ENCODE measurements around the gene STRN3. TPM values are rescaled to one million over a fixed set of nuclear protein-coding genes. Genes with fewer than 3 reads are reported as not detected.

The STRN3 gene
- total and polyA plus RNA-seq, 2 of the 8 experiments (the other 6 are each of a cell fraction or from before 2014, with no cell fraction given), result 8.7 to 38.1 TPM

DNA sequence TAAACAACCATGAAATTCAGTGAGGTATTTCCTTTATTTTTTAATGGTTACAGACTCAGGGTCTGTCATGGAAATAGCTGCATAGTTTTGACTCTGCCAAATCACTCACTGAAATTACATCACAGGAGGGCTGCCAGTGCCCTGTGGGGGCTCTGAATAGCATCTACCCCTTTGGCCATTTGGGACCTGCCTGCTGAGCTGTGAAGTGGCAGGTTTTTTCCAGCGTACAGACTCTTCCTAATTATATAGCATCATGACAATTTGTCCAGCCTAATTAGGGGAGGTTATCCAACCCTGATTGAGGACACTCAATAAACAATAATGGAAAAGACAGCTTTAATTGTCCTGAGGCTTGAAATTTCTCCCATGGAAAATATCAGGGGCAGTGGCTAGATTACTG lies 153.6 kb downstream of the STRN3 start:
- H3K79me2 ChIP-seq (ENCODE audit: control insufficient read depth in 1 of 2, insufficient read depth in 2 of 2, low read length in 2 of 2), result no peaks in the 10 kb centered on the region; a peak in 1 of 4 replicates
- DNase-seq (ENCODE audit: low read depth in 1 of 2, low spot score in 2 of 2), result no peak

More for the DNA sequence above, 153.6 kb downstream of the STRN3 start:
- no peak overlapping the region for H3K9ac ChIP-seq (replicated peaks in 1 of 4; ENCODE audit: extremely low read depth in 1 of 4, low read depth in 3 of 4, low read length in 3 of 4)
- no peak for FAIRE-seq
- WGBS, 2 experiments (ENCODE audit: extremely low coverage in 1 of 2, insufficient coverage in 1 of 2, insufficient read length in 1 of 2, insufficient replicate concordance in 2 of 2, low coverage in 1 of 2, low lambda C conversion rate in 2 of 2, missing lambda C conversion rate in 1 of 2), result 44% methylated on average over 1 of the region's 1 CpG; no CpG with 5 or more reads in 1 of the 2 experiments
- H3K23ac ChIP-seq (ENCODE audit: insufficient read length), result no peak overlapping the region
- H3K27ac ChIP-seq (ENCODE audit: low read depth, low read length), result no peak overlapping the region
- H2BK20ac ChIP-seq (ENCODE audit: low read length), result no peak overlapping the region
- no peak overlapping the region for H4K5ac ChIP-seq (ENCODE audit: insufficient read length, low read depth, low read length)
- H2BK120ac ChIP-seq (replicated peaks; ENCODE audit: low read depth, low read length), result no peak overlapping the region
- no peak overlapping the region for H3K4me3 ChIP-seq (ENCODE audit: extremely low read depth in 1 of 4, insufficient read depth in 2 of 4, low read depth in 3 of 4, low read length in 4 of 4)
- H3K27me3 ChIP-seq (replicated peaks in 1 of 4; ENCODE audit: control insufficient read depth in 3 of 4, extremely low read depth in 1 of 4, insufficient read depth in 3 of 4, low read length in 3 of 4), result peaks cover 14 to 39% (median 32%) of the 10 kb centered on the region in 4 experiments
- TF ChIP-seq BCL11A (IDR thresholded peaks at IDR 0.05; ENCODE audit: low read depth in 2 of 2, low read length in 2 of 2), result no peak
- TF ChIP-seq NANOG (IDR thresholded peaks at IDR 0.05; ENCODE audit: insufficient read depth, low read depth, low read length, poor library complexity, severe bottlenecking), result no peak
- no peak for TF ChIP-seq HDAC2 (IDR thresholded peaks at IDR 0.05; ENCODE audit: borderline replicate concordance in 1 of 2, low read depth in 2 of 2, low read length in 2 of 2)
- TF ChIP-seq SP1 (IDR thresholded peaks at IDR 0.05; ENCODE audit: low read depth, low read length), result no peak
- TF ChIP-seq SIN3A (conservative IDR thresholded peaks at IDR 0.05 in 1 of 2, IDR thresholded peaks at IDR 0.05 in 1 of 2; ENCODE audit: low read depth in 1 of 2, low read length in 2 of 2), result no peak
- no peak for TF ChIP-seq SRF (IDR thresholded peaks at IDR 0.05; ENCODE audit: low read depth, low read length)
- no peak for TF ChIP-seq TCF12 (IDR thresholded peaks at IDR 0.05; ENCODE audit: low read depth, low read length)
- no peak for TF ChIP-seq NRF1 (IDR thresholded peaks at IDR 0.05; ENCODE audit: low read depth, low read length)
- H2AK5ac ChIP-seq (ENCODE audit: low read depth, low read length), result no peak overlapping the region
- no peak overlapping the region; the same call in 1 of the 2 replicates for H3K18ac ChIP-seq (ENCODE audit: extremely low read depth, low read length)
- ChIA-PET POLR2A (ENCODE audit: partially characterized antibody) (no interaction called here), CTCF (ENCODE audit: partially characterized antibody) (no interaction called here)
- no peak overlapping the region for H3K4me2 ChIP-seq (ENCODE audit: insufficient read depth in 1 of 2, low read depth in 2 of 2, low read length in 2 of 2)
- H4K8ac ChIP-seq (ENCODE audit: extremely low read depth, insufficient read depth, low read length), result no peak overlapping the region
- H3K14ac ChIP-seq (ENCODE audit: insufficient read length), result no peak overlapping the region
- H4K20me1 ChIP-seq (replicated peaks in 1 of 2; ENCODE audit: control insufficient read depth in 1 of 2, insufficient read depth in 2 of 2, low read length in 2 of 2), result no peaks in the 10 kb centered on the region
- no peak overlapping the region for H3K56ac ChIP-seq (replicated peaks; ENCODE audit: insufficient read length, low read depth, low read length)
- no peak overlapping the region for H2BK15ac ChIP-seq (ENCODE audit: low read length)
- H3K36me3 ChIP-seq (ENCODE audit: control insufficient read depth in 2 of 4, insufficient read depth in 4 of 4, low read length in 3 of 4), result no peaks in the 10 kb centered on the region
- H3K4ac ChIP-seq (replicated peaks; ENCODE audit: insufficient read length, low read depth, low read length), result no peak overlapping the region
- no peak overlapping the region for H2AFZ ChIP-seq (ENCODE audit: low read length)
- H3K23me2 ChIP-seq (ENCODE audit: low read depth, low read length), result peaks cover 15% of the 10 kb centered on the region; the same call in 1 of the 2 replicates
- H2BK12ac ChIP-seq (ENCODE audit: low read depth, low read length), result no peak overlapping the region
- H3K9me3 ChIP-seq (ENCODE audit: insufficient read depth in 2 of 2, low read depth in 1 of 2, low read length in 1 of 2), result no peaks in the 10 kb centered on the region
- no peak overlapping the region for H4K91ac ChIP-seq (replicated peaks; ENCODE audit: insufficient read length, low read length)
- H3K79me1 ChIP-seq (ENCODE audit: low read depth, low read length), result no peaks in the 10 kb centered on the region
- peaks cover 1 to 23% (median 12%) of the 10 kb centered on the region in 4 experiments for H3K4me1 ChIP-seq (replicated peaks in 1 of 4; ENCODE audit: control insufficient read depth in 3 of 4, insufficient read depth in 4 of 4, low read length in 3 of 4)
- H2BK5ac ChIP-seq (ENCODE audit: low read depth, low read length), result no peak overlapping the region

All from H1 (cell line).